GF-D8 (cell line): ENCODE data around the gene MTMR10.

ENCODE experiments used
- DNase-seq: peaks from one replicate; lab custom pipeline; 2025; lab: John Stamatoyannopoulos, UW

Gene MTMR10

DNA sequence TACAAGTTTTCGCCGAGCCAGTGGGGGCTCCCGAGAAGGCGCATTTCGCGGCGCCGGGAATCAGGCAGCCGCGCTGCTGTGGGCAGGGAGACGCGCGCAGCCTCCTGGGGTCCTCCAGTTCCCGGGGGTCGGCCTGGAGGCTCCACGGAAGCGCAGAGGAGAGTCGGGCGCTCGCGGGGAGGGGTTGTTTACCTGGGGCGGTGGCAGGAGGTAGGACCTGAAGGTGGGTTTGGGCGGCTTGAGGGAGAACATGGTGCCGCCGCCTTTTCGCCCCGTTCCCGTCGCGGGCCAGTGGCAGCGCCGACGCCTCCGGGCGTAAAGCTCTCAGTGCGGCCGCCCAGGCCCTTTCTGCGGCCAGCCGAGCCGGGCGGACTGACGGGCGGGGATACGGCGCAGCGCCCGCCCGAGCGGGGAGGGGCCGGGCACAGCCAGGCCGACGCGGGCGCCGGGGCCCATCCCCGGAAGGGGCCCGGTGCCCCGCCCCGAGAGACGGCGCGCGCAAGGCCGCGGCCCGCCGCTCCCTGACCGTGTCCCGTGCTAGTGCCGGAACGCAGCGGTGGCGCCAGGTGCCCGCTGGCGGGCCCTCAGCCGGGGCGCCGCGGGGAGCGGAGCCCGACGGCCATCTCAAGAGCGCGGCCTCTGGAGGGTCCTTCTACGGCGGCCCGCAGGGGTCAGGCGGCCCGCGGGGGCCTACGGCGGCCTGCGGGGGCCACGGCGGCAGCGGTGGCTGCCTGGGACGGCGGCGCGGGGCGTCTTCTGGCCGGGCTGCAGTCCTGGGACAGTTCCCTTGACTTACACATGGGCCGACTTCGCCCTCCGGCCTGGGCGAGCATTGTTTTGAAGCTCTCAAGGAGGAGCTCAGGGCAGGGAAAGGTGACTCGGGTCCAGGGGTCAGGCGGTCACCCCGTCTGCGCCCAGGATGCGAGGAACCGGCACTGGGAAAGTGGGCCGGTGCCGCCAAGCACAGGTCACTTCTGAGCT, at the start of gene MTMR10:
Gene MTMR10 (minus strand): TSS at position 374 of the 981 bp plus-strand sequence. CDS start 122 bp downstream, at position 252.
- no peak for DNase-seq

- no peak for DNase-seq
Measured at GRCh38 chr15:31040611-31041010, 49.2 kb upstream of the MTMR10 start.

GRCh38 chr15:31039961-31040360, 48.5 kb upstream of the MTMR10 start:
- DNase-seq, result no peak

DNA sequence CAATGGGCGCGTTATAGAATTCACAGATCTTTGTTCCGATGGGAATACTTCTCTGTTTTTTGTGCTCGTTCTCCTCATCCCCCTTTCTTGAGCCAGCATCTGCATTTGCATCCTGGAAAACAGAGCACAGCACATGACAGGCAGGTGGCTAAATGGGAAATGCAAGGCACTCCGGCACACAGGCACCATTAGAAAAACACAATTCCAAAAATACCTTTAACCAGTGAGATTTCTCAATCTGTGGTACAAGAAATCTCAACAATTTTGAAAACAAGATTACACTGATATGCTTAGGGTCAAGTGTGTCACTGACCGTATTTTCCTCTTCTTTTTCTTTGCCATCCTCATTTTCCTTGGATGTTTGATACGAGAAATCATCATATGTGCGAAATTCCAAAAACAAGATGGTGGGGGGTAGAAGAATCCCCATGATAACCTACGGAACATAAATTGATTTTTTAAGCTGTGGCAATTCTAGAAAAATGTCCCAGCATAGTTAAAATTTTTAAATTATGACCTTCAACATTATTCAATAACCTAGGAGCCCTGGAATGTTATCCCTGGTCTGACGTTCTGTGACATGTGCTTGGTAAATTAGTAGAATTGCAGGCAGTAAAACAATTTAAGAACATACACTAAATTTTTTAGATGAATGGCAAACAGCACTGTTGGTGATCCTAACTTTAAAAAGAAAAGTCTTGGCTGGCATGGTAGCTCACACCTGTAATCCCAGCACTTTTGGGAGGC, 46.5 kb upstream of the MTMR10 start:
- no peak for DNase-seq

GRCh38 chr15:31036783-31037182, 45.4 kb upstream of the MTMR10 start:
- no peak for DNase-seq

- no peak for DNase-seq
Measured at GRCh38 chr15:31035610-31036009, 44.2 kb upstream of the MTMR10 start.

- DNase-seq, result no peak
Measured at GRCh38 chr15:31034152-31034551, 42.7 kb upstream of the MTMR10 start.

GRCh38 chr15:31032961-31033371, 41.5 kb upstream of the MTMR10 start:
- DNase-seq, result no peak

GRCh38 chr15:31031471-31032067, 40.1 kb upstream of the MTMR10 start:
- DNase-seq, result no peak

DNA sequence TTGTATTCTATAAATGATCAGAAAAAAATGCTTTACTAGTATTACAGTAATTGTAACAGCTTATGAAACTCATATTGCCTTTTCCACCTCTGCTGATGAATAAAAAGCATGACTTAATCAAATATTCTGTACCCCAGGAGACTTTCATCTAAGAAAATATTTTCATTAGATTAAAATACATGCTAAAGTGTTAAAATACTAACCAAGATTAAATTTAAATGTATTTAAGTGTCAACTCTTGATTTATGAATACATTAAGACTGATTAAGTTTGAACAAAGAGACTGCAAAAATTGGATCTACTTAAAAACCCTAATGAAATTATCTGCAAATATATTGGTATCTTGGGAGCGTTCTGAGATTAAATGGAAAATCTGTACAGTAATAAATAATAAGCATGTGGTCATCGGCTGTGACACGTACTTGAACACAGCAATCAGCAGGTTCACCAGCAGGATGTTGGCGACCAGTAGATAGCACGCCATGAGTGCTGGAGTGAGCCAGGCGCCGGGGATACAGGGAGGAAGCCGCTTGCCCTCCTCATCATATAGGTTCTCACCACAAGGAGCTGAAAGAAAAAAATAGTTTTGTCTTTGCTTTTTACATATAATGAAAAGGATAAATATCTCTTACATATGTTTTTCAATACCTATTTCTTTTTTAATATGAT, 36.6 kb upstream of the MTMR10 start:
- DNase-seq, result no peak

GRCh38 chr15:31025996-31026395, 34.6 kb upstream of the MTMR10 start:
- DNase-seq, result no peak

DNA sequence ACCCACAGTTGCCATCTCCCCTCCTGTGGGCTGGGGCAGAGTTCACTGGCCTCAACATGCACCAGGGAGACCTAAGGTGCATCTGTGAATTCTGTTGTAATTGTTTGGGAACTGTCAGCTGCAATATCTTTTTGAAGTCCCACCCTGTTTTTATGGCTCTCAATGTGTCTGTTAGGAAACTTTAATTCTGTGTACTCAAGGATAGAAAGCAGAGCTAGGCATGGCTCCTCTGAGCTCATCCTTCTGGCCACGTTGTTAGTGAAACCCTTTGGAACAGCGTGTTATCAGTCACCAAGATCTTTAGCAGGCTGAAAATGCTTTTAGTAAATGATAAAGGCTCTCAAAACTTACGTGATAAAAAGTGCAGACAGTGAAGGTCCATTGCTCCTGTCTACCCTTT, 33.6 kb upstream of the MTMR10 start:
- DNase-seq, result no peak

DNA sequence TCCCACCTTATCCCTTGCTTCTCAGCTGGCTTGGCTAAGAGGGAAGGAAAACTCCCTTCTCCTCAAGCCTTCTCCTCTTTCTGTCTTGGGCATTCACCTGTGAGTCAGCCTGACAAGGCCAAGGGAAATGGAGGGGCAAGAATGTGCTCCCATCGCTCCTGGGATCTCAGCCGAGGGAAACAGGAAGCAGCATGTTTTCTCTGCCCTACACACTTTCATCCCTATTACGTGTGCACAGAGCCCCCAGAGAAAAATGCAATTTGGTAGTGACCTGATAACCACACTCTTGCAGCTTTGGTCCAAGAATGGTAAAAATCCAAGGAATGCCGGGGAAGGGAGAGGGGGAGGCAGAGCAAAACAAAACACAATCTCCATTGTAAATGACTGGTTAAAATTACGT, 32.9 kb upstream of the MTMR10 start:
- no peak for DNase-seq

GRCh38 chr15:31023841-31024240, 32.4 kb upstream of the MTMR10 start:
- DNase-seq, result no peak

- DNase-seq, result no peak
Measured at GRCh38 chr15:31021067-31021665, 29.7 kb upstream of the MTMR10 start.

- DNase-seq, result no peak
Measured at GRCh38 chr15:31020542-31020941, 29.1 kb upstream of the MTMR10 start.

DNA sequence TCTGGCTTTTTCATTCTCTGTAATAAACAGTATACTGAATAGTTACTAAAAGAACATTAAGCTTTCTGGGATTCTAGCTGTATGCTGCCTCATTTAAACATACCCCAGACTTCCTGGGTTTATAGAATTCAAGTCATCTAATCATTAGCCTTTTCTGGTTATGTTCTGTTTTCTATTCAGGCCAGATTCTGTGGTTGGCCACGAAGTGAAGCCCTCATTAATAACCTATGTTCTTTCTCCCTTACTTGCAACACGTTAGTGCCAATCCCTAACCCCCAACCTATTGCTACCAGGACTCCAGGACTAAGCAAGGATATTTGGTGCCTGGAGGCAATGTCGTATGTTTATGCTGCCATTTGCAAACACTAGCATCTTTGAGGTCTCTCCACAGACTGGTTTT, 28.6 kb upstream of the MTMR10 start:
- no peak for DNase-seq

GRCh38 chr15:31017311-31017710, 25.9 kb upstream of the MTMR10 start:
- no peak for DNase-seq

GRCh38 chr15:31016446-31016915, 25.1 kb upstream of the MTMR10 start:
- DNase-seq, result no peak

GRCh38 chr15:31014608-31014925, 23.1 kb upstream of the MTMR10 start:
- DNase-seq, result no peak

DNA sequence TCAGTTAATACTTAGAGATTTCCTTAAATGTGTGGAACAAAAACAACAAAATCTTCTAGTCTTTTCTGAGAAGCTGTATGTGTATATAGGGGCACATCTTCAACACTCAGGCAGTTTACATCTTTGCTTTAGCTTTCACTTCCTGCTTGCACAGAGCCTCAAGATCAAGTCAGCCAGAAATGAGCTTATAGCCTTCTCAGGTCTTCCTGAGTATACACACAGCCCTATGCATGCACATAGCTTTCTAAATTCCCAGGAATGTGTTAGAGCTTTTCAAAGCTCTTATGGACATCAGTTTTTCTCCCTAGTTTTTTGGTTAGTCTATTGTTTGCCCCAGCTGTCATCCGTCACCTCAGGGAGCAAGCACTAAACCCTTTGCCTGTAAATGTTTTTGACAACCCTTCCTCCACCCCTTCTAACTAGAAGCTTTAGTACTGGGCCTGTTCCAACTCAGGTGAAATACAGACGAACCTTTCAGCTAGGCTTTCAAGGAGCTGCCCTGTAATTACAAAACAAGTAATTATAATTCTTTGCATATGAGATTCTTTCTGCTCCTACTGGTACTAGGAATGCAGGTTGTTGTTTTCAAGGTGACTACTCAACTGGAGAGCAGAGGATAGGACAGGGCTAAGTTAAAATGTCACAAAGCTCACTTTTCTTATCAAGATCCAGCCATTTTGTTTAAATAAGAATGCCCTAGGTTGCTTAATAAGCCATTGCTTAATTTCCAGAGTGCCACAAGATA, 22.6 kb upstream of the MTMR10 start:
- DNase-seq, result no peak
